Caki2 (cell line): ENCODE data around the gene R3HCC1L. TPM values are rescaled to one million over a fixed set of nuclear protein-coding genes. Genes with fewer than 3 reads are reported as not detected.

ENCODE experiments used
- DNase-seq: peaks from one replicate; pipeline ENCODE4 v3.0.0-alpha.2; 2015; ENCODE audit warnings: low read depth
- in situ Hi-C: cut with HindIII; loops from 2 replicates; pipeline ENCODE4 v1.10.0; 2016; ENCODE audit warnings: low sequenced_read_pairs, low pct_unique_long_range_greater_than_20kb, mixed read lengths
- total RNA-seq: library from RNA; depleted of rRNA; stranded (reverse); fragments of >200 nt; shearing (Covaris generic); gene quantifications from 2 replicates; pipeline ENCODE4 v1.2.3, GENCODE V29; 2014; ENCODE audit warnings: low replicate concordance; rRNA removed

Gene R3HCC1L
- 5.1 and 7.5 TPM in 2 replicates for total RNA-seq

- in situ Hi-C loops = no loop called here
- DNase-seq = peak; percentile 88
Measured at GRCh38 chr10:98134431-98135221, at the start of gene R3HCC1L. Gene R3HCC1L, plus strand, starts transcription at chr10:98134657. Its CDS starts 73,458 bp downstream, at chr10:98208115.

- in situ Hi-C loops = no loop called here
- no peak for DNase-seq
Measured at GRCh38 chr10:98085238-98085637, 49.2 kb upstream of the R3HCC1L start.

GRCh38 chr10:98086837-98087708, 47.4 kb upstream of the R3HCC1L start:
- in situ Hi-C loops = no loop called here
- no peak for DNase-seq

- no peak for DNase-seq
- in situ Hi-C loops = no loop called here
Measured at GRCh38 chr10:98088186-98088971, 46.1 kb upstream of the R3HCC1L start.

GRCh38 chr10:98090822-98091221, 43.6 kb upstream of the R3HCC1L start:
- no peak for DNase-seq
- in situ Hi-C loops = no loop called here

GRCh38 chr10:98096316-98096715, 38.1 kb upstream of the R3HCC1L start:
- DNase-seq = no peak
- in situ Hi-C loops = no loop called here

- in situ Hi-C loops = no loop called here
- DNase-seq = no peak
Measured at GRCh38 chr10:98096731-98097130, 37.7 kb upstream of the R3HCC1L start.

GRCh38 chr10:98097175-98097574, 37.3 kb upstream of the R3HCC1L start:
- no peak for DNase-seq
- in situ Hi-C loops = no loop called here

GRCh38 chr10:98097616-98098015, 36.8 kb upstream of the R3HCC1L start:
- DNase-seq = no peak
- in situ Hi-C loops = no loop called here

GRCh38 chr10:98098247-98098646, 36.2 kb upstream of the R3HCC1L start:
- DNase-seq = no peak
- in situ Hi-C loops = no loop called here

GRCh38 chr10:98100476-98100875, 34.0 kb upstream of the R3HCC1L start:
- in situ Hi-C loops = no loop called here
- no peak for DNase-seq

GRCh38 chr10:98101366-98101765, 33.1 kb upstream of the R3HCC1L start:
- no peak for DNase-seq
- in situ Hi-C loops = no loop called here

- no peak for DNase-seq
- in situ Hi-C loops = no loop called here
Measured at GRCh38 chr10:98104125-98104524, 30.3 kb upstream of the R3HCC1L start.

GRCh38 chr10:98106531-98106930, 27.9 kb upstream of the R3HCC1L start:
- in situ Hi-C loops = no loop called here
- DNase-seq = no peak

- no peak for DNase-seq
- in situ Hi-C loops = no loop called here
Measured at GRCh38 chr10:98107644-98108430, 26.6 kb upstream of the R3HCC1L start.

GRCh38 chr10:98110356-98110755, 24.1 kb upstream of the R3HCC1L start:
- in situ Hi-C loops = no loop called here
- no peak for DNase-seq

- in situ Hi-C loops = no loop called here
- no peak for DNase-seq
Measured at GRCh38 chr10:98115031-98115787, 19.2 kb upstream of the R3HCC1L start.
